Inflammatory macrophage (primary cell): ENCODE measurements around the gene SHB.

ENCODE experiments used
- DNase-seq, 2 donors: peaks; one replicate each; pipeline ENCODE4 v3.0.0-alpha.2; 2020 to 2022

Gene SHB

DNA sequence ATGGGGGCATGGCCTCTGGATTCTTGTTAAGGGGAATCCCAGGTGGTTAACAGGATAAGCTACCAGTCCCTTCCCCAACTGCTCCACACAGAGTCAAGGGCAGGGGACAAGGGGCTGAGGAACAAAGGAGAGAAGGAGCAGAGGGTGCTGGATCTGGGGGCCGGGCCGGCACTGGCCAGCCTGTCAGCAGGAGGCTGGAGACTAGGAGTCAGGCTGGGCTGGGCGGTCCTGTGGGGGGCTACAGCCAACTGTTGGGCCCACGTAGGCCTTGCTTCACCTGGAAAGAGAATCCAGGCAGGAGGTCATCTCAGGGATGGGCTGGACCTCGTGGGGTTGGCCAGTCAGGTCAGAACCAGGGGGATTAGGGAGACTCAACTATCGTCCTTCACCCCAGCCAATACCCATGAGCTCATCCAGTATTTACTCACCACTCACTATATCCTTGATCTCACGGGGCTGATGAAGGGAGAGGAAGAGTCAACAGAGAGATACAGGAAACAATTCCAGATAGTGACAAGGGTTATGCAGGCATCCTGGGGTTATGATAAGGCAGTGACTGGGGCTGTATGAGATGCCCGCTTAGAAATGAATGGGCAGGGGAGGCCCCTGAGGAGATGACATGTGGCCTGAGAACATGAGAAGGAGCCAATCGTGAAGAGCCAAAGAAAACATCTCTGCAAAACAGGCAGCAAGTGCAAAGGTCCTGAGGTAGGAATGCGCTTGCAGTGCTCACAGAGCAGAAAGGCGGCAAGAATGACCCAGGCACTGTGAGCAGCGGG lies 117.2 kb downstream of the SHB start:
- DNase-seq, result no peak

DNA sequence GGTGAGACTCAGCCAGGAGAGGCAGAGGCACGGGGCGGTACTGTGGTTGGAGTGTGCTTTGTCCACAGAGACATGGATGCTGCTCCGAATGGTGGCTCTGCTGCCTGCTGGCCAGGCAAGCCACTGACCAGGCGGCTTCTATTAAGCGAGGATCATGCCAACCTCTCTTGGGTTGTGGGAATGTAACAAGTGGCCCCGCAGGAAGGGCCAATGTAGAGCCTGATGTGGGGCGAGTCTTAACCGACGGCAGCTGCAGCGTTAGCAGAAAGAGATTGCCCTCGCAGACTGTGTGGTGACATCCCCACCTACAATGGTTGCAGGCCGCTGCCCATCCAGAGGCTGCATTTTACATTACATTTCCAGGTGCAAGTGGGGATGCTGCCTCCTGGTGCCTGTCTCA lies 118.5 kb downstream of the SHB start:
- DNase-seq, result no peak

DNA sequence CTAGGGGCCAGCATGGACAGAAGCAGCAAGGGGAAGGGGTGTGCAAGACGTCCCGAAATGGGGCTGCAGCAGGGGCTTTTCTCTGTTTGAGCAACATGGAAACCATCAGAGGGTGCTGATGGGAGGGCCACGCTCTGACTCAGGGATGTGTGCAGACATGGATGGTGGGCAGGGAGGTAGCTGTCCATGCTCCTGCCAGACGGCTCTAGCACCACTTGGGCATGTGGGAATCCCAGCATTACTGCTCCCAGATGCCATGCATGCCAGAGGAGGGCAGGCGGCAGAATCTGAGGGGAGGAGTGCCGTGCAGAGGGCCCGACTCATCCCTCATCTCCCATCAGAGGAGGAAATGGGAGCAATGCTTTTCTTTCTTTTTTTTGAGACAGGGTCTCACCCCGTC lies 119.5 kb downstream of the SHB start:
- no peak for DNase-seq

DNA sequence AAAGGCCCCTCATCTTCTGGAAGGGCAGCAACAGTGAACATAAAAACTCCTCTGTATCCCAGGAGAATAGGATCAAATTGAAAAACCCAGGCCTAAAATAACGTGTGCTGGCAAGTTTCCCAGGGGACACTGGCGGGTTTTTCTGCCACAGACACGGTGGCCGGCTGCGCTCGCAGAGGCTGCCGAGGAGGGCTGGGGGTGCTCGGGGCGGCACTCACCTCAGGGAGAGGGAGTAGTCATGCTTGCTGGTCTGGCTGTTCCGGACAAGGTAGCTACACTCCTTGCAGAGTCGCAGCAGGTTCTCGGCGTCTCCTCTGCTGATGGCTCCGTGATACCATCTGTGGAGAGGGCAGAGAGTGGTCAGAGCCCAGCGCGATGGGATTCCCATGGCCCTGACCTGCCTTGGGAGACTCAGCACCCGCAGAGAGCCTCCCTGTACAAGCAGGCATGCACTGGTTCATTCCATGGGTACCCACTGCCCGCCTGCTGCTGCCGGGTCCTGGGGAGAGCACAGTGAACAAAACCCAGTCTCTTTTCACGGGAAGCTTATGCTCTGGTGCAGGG lies 120.5 kb downstream of the SHB start:
- DNase-seq, result no peak

DNA sequence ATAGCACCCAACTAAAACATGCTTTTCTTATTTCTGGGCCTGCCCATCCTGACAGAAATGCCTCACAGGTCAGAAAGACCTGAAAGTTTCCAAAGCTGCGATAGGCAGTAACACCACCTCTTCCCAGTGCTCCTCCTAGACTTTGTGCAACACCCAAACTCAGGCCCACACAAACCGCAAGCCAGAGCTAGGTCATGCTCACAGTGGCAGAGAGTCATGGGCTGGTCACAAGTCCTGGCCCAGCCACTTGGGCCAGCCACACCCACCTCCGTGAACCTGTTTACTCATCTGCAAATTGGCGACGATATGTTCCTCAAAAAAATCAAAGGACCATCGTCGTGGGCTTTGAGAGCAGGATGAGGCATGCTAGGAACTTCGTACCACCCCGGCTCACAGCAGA lies 121.0 kb downstream of the SHB start:
- peak; percentile 77 to 93 for DNase-seq

DNA sequence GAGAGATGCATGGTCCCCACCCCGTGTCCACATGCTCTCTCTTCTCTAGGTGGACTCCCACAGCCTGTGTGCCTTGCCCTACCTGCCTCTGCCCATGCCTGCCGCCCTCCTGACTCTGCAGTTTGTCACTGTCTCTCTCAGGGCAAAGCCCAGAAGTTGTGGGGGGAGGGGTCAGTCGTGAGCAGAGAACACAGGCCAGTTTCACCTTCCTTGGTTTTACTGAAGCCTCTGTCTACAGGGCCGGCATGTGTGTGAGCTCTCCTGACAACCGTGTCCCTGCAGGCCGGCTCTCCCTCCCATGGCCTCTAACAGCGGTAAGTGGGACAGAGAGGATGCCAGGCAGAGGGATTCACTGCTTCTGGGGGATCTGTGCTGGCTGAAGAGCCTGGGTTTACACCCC lies 121.6 kb downstream of the SHB start:
- DNase-seq, result no peak

DNA sequence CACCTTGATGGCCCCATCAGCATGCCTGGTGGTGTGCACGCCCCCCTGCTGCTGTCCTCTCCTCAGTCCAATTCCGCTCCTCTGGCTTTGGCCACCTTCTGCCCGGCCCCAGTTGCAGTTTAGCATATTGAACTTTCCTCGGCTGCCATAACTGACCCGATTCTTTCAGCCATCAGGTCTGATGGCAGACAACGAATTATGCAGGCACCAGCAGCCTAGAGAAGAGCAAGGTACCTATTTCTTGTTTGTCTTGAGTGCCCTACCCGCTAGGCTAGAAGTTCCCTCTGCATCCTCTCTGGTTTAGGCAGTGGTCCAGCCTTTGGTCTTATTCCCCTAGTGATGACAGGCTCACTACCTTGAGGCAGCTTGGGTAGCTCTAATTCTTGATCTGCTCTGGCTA lies 122.1 kb downstream of the SHB start:
- no peak for DNase-seq

DNA sequence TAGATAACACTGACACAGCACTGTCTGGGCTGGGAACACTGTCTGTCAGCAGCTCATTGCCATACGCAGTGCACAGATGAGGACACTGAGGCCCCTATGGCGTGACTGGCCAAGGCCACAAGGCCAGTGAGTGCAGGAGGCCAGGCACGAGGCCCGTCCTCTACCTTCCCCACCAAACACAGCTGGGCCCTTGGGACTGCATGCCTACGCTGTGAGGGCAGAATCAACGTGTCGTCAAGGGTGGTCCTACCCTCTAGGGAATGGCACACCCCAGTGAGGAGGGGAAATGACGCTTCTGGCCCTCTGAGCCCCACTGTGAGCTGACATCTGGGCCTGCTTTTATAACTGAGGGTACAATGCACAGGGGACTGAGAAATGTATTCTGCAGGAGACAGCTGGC lies 123.0 kb downstream of the SHB start:
- DNase-seq, result no peak

DNA sequence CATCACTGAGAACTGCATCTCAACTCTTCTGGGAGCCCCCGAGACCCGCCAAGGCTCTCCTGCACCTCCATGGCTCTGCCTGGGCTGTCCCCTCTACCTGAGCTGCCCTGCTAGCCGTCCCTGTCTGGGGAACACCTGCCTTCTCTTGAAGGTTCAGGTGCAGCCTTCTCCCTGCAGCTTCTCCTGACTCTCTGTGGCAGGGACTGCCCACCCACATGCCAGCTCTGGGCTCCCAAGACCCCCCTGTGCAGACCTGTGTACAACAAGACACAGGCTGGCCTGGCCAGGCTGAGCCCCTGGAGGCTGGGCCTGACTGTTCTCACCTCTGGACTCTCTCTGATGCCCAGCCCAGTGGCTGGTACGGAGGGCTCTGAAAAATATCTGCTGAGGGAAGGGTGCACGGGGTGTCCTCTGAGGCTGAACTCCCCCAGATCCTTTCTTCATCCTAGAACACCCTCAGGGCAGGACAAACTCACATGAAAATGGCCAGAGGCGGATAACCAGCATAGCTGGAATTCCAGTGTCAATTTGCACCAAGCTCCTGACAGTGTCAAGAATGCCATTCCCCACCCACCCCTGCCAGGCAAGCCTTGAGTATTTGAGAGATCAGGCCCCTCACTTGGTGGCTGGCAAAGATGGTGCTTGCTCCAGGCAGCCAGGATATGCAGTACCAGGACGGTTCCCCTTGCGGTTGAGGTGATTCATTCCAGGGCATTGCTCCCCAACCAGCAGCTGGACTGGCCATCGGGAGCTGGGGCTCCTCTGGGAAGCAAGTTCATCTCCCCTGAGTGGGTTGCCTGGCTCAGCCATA lies 124.2 kb downstream of the SHB start:
- no peak for DNase-seq

DNA sequence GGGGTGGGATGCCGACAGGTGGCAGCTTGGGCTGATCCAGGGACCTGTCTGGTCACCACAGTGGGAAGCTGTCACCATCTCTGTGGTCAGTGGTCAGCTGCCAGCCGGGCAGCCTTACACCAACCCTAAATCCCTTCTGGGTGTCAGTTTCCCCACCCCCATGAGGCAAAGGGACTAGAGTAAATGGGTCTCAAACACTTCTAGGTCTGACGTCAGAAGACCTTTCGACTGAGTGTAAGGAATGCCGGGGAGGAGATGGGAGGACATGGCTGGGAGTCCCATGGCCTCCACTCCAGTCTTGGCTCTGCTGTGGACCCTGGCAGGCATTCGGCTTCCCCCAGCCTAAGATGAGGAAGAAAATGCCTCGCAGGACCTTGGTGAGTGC lies 124.8 kb downstream of the SHB start:
- no peak for DNase-seq

DNA sequence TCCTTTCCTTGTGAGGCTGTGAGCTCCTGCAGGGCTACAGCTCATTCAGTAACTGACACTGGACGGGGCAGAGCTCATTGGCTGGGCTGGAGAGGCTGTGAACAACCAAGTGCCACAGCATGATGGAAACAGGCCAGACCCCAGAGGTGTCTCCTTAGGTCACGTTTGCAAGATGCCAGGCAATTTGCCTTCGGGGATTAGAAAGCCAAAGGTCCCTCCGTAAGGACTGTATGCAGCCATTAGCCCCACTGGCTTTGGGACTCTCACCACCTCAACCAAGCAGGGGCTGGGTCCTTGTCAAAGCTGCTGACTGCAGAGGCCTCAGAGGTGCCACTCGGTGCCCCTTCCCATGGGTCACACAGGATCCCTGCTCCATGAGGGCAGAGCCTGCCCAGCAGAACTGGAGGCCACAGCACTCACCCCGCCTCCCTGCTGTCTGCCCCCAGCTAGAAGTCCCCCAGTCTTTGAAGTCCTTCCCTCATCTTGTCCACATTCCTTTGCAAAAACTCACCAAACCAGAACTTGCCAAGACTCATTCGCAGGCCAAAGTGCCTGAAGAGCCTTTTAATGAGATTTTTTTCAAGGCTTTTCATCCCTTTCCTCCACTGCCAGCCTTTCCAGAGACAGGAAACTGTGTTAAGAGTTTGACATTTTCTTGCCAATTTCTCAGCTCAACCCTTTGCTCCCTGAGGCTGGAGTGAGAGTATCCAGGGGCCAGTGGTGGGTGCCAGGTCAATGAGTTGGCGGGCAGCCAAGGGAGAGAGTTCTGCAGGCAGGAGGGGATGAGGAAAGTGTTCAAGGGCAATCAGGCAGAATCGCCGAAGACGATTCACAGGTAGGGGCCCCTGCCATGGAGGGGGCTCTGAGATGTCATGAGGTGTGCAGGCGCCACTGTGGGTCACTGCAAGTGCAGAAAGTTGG lies 125.4 kb downstream of the SHB start:
- no peak for DNase-seq

DNA sequence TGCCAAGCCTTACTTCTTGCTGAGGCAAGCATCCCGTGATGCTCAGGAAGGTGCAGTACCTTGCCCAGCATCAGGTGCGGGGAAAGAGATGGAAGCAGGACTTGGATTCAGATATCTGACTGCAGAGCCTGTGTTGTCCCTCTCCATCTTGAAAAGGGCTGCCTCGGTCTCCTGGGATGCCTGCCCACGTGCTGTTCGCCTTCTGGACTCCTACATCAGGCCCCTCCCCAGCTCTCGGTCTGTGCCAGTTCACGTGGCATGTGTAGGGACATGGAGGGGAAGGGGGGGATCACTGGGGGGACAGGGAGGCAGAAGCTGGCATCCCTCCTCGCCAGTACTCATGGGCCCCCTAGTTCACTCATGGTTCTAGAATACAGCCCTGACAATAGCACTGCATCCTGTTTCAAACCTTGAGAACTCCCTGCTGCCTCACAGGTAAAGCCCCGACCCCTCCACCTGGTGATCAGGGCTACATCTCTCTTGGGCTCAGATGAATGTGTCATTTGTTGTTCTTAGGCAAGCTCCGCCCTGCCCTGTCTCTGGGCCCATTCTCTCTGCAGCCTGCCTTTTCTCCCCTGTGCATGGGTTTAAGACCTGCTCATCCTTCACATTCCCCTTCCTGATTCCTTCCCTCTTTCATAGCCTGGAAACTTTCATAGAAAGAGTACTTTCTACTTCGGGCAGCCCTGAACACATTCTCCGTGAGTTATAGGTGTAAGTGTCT lies 126.2 kb downstream of the SHB start:
- no peak for DNase-seq

DNA sequence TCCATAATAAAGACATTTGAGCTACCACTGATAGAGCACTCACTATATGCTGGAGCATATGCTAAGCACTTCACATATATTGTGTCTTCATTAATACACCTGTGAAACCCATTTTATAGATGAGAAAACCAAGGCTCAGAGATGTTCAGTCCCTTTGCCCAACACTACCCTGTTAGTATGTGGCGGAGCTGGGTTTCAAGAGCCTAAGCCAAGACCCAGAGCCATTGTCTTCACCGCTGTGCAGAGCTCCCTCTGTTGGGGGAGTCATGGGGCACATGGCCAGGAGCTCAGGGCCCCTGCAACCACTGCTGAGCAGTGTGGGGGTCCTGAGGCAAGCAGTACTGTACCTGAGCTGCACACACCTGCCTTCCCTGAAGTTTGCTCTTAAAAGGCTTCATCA lies 127.8 kb downstream of the SHB start:
- DNase-seq, result no peak

DNA sequence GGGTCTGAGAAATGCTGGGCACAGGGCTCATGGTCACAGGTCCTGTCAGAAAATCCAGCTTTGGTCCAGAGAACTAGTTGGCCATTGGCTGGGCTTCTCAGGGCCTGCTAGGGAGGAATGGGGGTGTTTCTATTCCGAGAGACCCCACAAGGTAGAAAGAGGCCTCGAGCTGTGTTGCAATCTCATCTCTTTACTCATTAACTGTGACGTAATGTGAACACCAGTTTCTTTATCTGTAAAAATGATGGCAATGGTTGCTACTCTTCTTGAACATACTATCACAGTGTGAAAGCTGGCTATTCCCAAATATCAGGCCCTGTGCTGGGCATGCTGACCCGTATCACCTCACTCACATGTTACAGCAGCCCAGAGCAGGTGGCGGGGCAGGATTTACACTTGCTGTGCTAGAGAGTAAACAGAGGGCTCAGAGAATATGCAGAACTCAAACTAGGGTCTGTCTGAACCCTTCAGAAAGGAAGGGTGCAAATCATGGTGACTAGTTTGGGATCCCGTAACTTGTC lies 129.4 kb downstream of the SHB start:
- no peak for DNase-seq

DNA sequence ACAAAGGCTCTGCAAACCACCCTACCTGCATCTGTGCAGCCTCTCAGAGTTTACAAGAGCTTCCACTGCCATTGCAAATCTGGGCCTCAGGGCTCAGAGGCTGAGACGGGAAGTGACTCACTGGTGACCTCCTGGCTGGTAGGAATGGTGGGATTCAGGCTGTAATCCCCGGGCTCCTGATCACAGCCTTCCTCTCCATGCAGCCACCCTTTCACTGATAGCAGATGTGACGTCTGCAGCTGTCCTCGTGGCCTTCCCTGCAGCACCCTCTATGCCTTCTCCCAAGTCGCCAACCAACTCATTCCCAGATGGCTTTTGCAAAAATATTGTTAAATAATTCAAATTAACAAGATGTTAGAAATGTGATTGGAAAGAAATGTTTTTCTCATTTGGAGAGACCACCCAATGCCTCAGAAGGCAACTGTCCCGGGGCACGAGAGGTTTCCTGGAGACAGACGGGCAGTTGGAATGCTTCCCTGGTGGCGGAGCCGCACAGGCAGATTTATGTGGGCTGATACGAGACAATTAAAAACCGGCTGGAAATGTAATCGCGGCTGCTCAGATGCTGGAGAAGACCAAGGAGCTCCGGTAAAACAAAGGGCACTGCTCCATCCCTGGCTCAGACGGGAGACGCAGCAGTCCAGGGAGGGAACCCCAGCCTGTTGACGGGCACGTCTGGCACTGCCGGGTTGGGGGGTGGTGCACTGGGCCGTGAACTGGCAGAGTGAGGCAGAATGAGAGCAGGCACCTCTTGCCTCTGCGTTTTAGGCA lies 130.7 kb downstream of the SHB start:
- DNase-seq, result no peak

DNA sequence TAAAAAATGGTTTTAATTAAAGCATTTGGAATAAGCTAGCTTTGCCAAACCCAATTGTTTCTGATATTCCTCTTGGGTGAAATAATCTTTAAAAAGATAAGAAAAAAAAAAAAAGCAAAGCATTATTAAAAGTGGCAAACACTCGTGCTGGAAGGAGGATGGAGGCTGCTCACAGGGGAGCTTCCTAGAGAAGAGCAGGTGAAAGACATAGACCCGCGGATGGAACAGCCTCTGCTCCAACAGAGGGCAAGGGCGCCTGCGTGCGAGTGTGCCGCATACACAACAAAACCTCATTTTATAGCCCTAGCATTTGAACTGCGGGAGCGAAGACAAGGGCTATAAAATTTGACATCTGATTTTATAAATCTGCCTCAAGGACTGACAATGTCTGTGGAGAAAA lies 131.7 kb downstream of the SHB start:
- DNase-seq, result no peak

DNA sequence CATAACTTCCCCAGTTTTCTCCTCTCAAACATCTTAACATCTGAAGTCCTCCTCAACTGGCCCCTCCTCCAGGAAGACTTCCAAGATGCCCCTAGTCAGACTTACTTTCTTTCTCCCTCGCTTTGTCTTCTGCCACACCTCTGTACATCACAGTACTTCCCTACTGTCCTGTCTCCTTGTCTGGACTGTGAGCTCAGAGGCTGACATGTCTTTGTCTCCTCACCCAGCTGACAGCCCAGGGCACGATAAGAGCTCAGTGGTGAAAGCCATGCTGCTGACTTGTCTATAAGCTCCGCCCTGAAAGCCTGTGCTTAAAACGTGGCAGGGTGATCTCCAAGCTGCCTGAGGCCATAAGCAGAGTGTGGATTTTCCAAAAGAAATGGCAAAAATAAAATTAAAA lies 132.1 kb downstream of the SHB start:
- DNase-seq, result no peak

DNA sequence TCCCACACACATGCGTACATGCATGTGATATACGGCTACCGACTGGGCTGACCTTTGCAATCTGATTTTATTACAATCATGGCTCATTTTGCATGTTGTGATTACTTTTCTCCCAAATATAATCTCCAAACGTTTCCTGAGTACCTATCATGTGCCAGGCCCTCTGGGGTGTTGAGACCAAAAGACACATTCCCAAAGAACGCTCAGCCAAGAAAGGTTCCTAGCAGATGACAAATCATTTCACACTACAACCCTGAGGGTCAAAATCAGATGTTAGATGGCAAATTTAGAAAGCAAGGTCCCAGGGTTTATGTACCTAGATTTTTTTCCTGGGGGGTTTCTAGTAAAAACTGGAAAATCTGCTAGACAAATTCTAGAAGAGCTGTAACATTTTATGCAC lies 132.7 kb downstream of the SHB start:
- DNase-seq, result no peak

DNA sequence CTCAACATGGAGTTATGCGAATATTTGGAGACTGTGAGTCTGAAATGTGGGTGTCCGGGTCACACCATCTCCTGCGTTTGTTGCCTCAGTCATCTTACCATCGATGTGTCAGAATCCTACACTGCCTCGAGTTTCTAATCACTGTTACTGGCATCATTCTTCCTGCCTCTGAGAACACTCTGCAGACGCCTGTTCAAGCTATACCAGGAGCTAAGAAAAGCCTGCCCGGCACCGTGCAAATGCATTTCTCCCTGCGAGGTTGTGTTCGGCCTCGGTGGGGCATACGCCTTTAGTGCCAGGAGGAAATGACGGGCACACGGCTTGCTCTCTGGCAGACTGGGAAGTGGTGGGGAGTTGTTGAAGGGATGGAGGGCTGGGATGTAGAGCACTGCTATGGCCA lies 133.9 kb downstream of the SHB start:
- no peak for DNase-seq

DNA sequence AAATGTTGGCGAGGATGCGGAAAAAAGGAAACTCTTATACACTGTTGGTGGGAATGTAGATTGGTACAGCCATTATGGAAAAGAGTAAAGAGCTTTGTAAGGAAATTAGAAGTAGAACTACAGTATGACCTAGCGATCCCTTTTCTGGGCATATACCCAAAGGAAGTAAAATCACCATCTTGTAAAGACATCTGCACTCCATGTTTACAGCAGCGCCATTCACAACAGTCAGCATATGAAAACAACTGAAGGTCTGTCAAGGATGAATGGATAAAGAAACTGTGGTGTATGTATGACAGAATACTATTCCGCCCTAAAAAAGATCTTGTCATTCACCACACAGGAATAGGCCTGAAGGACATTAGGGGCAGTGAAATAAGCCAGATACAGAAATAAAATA lies 137.4 kb downstream of the SHB start:
- DNase-seq, result no peak

DNA sequence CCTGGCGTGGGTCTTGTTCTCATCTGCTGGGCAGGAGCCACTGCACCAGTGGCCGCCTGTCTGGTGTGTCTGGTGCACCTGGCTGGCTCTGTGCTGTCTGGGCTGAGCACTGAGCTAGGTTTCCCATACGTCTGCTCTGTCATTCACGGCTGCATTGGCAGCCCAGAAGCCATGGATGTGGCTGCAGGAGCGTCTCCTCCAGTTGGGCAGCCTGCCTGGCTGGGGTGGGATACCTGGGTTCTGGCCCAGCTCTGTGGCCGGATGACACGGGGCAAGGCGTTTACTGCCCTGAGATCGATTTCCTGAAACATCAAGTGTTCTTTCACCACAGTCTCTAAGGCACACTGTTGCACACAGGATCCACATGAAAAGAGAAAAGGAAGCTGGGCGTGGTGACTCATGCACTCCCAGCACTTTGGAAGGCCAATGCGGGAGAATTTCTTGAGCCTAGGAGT lies 139.6 kb downstream of the SHB start:
- peak; percentile 75 to 78 for DNase-seq
